ENCODE data around the gene MRPS2. TPM values are rescaled to one million over a fixed set of nuclear protein-coding genes. Genes with fewer than 3 reads are reported as not detected.

Gene MRPS2
- total and polyA plus RNA-seq, 10 of the 15 experiments (the other 5 are each of a cell fraction or from before 2014, with no cell fraction given) = 3.3 to 103 (median 69.5) TPM

DNA sequence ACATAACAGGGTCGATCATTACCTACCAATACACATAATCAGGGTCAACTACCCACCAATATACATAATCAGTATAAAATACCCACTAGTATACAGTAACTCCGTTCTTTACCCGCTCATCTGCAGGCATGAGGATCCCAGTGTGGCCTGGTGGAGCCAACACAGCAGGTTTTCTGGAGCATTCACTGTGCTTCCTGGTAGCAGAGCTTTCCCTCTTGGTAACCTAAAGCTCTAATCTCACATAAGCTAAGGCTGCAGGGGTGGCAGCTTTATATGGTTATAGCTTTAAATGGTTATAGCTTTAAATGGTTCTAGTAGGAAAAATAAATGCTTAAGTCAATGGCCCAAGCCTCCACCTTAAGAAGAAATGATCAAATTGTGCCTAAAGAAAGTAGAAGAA, 32.6 kb downstream of the MRPS2 start:
- WGBS (ENCODE audit: insufficient coverage, insufficient replicate concordance, low lambda C conversion rate, missing lambda C conversion rate) = 65% methylated on average over 3 of the region's 3 CpGs
- Histone ChIP-seq H3K27me3 (replicated peaks in 1 of 2; ENCODE audit: control insufficient read depth in 2 of 2, insufficient read depth in 2 of 2, low read length in 1 of 2) (peaks cover 0 to 3% of the 10 kb centered on the region in 2 experiments; a peak in 1 of 4 replicates), H3K4me3 (no peak overlapping the region), H3K9me3 (replicated peaks; ENCODE audit: control insufficient read depth, insufficient read depth, low read length) (no peaks in the 10 kb centered on the region), H3K9ac (ENCODE audit: control insufficient read depth, insufficient read depth, low read length) (no peak overlapping the region), H3K4me1 (ENCODE audit: control insufficient read depth, insufficient read depth, low read length) (no peaks in the 10 kb centered on the region), H3K27ac (ENCODE audit: control insufficient read depth, insufficient read depth) (no peak overlapping the region), H4K20me1 (ENCODE audit: control insufficient read depth, insufficient read depth) (no peaks in the 10 kb centered on the region), H2AFZ (ENCODE audit: control insufficient read depth, low read depth, low read length) (no peak overlapping the region), H3K79me2 (ENCODE audit: control insufficient read depth, insufficient read depth, low read length) (no peaks in the 10 kb centered on the region), H3K4me2 (ENCODE audit: control insufficient read depth, insufficient read depth) (no peak overlapping the region), H3K36me3 (ENCODE audit: control insufficient read depth in 2 of 2, insufficient read depth in 2 of 2, low read length in 1 of 2) (no peaks in the 10 kb centered on the region)
- RAD21 ChIA-PET (ENCODE audit: unreplicated experiment) = no interaction called here
- POLR2A ChIA-PET = no interaction called here
- ATAC-seq (no peak), FAIRE-seq (no peak), DNase-seq (ENCODE audit: low read depth, low spot score) (no peak)
- SMC1A ChIA-PET (ENCODE audit: uncharacterized antibody, unreplicated experiment) = no interaction called here
- intact Hi-C loops (cut with micrococcal nuclease; ENCODE audit: unreplicated experiment) (no loop called here), in situ Hi-C loops (cut with MboI) (no loop called here)
- no TSS peak for BruUV-seq (replicated peaks)
- TF ChIP-seq POLR2AphosphoS2 (IDR thresholded peaks at IDR 0.05; ENCODE audit: low read depth, low read length) (no peak), SIN3A (IDR thresholded peaks at IDR 0.05; ENCODE audit: low read depth, low read length) (no peak), RCOR1 (conservative IDR thresholded peaks at IDR 0.05; ENCODE audit: low read depth, low read length) (no peak), ZNF217 (IDR thresholded peaks at IDR 0.05) (no peak)
- TF ChIP-seq, protein P1, sequence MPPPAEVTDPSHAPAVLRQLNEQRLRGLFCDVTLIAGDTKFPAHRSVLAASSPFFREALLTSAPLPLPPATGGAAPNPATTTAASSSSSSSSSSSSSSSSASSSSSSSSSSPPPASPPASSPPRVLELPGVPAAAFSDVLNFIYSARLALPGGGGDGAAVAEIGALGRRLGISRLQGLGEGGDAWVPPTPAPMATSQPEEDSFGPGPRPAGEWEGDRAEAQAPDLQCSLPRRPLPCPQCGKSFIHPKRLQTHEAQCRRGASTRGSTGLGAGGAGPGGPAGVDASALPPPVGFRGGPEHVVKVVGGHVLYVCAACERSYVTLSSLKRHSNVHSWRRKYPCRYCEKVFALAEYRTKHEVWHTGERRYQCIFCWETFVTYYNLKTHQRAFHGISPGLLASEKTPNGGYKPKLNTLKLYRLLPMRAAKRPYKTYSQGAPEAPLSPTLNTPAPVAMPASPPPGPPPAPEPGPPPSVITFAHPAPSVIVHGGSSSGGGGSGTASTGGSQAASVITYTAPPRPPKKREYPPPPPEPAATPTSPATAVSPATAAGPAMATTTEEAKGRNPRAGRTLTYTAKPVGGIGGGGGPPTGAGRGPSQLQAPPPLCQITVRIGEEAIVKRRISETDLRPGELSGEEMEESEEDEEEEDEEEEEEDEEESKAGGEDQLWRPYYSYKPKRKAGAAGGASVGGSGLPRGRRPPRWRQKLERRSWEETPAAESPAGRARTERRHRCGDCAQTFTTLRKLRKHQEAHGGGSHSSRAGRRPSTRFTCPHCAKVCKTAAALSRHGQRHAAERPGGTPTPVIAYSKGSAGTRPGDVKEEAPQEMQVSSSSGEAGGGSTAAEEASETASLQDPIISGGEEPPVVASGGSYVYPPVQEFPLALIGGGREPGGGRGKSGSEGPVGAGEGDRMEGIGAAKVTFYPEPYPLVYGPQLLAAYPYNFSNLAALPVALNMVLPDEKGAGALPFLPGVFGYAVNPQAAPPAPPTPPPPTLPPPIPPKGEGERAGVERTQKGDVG (CRISPR knock-in tag; IDR thresholded peaks at IDR 0.05) = no peak
- TF ChIP-seq, protein P2, sequence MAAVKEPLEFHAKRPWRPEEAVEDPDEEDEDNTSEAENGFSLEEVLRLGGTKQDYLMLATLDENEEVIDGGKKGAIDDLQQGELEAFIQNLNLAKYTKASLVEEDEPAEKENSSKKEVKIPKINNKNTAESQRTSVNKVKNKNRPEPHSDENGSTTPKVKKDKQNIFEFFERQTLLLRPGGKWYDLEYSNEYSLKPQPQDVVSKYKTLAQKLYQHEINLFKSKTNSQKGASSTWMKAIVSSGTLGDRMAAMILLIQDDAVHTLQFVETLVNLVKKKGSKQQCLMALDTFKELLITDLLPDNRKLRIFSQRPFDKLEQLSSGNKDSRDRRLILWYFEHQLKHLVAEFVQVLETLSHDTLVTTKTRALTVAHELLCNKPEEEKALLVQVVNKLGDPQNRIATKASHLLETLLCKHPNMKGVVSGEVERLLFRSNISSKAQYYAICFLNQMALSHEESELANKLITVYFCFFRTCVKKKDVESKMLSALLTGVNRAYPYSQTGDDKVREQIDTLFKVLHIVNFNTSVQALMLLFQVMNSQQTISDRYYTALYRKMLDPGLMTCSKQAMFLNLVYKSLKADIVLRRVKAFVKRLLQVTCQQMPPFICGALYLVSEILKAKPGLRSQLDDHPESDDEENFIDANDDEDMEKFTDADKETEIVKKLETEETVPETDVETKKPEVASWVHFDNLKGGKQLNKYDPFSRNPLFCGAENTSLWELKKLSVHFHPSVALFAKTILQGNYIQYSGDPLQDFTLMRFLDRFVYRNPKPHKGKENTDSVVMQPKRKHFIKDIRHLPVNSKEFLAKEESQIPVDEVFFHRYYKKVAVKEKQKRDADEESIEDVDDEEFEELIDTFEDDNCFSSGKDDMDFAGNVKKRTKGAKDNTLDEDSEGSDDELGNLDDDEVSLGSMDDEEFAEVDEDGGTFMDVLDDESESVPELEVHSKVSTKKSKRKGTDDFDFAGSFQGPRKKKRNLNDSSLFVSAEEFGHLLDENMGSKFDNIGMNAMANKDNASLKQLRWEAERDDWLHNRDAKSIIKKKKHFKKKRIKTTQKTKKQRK (IDR thresholded peaks at IDR 0.05; ENCODE audit: low read depth, low read length) = no peak
- CTCF ChIA-PET = no interaction called here

Data from GM12878 (cell line).